PC-9 (cell line): ENCODE results near the gene AUTS2.

Experiments
- CTCF ChIP-seq: fragments of 200-600 bp; sonication (generic); conservative IDR thresholded peaks from 2 replicates; pipeline ENCODE4 v1.6.1; 2017; ENCODE audit warnings: mixed run types, antibody characterized with exemption, mild to moderate bottlenecking, moderate library complexity
- EZH2 ChIP-seq: fragments of 200-600 bp; sonication (generic); IDR thresholded peaks from 2 replicates; pipeline ENCODE4 v1.8.0; 2017; ENCODE audit warnings: antibody characterized with exemption, low read depth

- TF ChIP-seq CTCF = peak; percentile 88
- TF ChIP-seq EZH2 = no peak
Measured at GRCh38 chr7:70829221-70830059, 1231.2 kb downstream of the AUTS2 start.
